Keratinocyte (primary cell): ENCODE data around the gene CYBB.

ENCODE experiments used
- EZH2 ChIP-seq: IDR thresholded peaks from one replicate; pipeline ENCODE4 v1.6.1; 2012; ENCODE audit warnings: inconsistent platforms, mild to moderate bottlenecking, low read length, moderate library complexity
- TF ChIP-seq, protein P1 (sequence below), 3 experiments: IDR thresholded peaks in 1 of 3; conservative IDR thresholded peaks in 1 of 3; optimal IDR thresholded peaks in 1 of 3; 2 replicates in 2 of 3; 3 replicates in 1 of 3; pipeline versions ENCODE3 to v1.5.1; 2011; ENCODE audit warnings: low read length in 3 of 3, mild to moderate bottlenecking in 3 of 3, moderate library complexity in 2 of 3, control low read depth in 1 of 3, inconsistent platforms in 1 of 3; ENCODE audit not compliant: insufficient read depth in 2 of 3; ENCODE audit errors: extremely low read depth in 1 of 3

DNA sequence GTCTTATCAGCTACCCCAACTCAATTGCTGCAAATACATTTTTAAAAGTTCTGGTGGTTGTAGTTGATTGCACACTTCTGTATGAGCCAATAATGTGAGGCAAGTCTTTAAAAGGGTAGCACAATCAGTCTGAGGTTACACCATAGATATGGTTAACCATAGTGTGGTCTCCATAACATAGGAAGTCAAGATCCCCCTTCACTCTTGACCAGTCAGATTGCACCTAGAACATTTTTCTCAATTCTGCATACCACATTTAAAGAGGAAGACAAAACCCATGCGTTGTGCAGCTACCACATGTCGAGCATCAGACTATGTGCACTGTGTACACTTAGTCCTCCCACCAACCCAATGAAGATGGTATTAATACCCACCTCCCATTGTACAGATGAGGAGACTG is 26.5 kb upstream of the CYBB start:
- TF ChIP-seq, protein P1, sequence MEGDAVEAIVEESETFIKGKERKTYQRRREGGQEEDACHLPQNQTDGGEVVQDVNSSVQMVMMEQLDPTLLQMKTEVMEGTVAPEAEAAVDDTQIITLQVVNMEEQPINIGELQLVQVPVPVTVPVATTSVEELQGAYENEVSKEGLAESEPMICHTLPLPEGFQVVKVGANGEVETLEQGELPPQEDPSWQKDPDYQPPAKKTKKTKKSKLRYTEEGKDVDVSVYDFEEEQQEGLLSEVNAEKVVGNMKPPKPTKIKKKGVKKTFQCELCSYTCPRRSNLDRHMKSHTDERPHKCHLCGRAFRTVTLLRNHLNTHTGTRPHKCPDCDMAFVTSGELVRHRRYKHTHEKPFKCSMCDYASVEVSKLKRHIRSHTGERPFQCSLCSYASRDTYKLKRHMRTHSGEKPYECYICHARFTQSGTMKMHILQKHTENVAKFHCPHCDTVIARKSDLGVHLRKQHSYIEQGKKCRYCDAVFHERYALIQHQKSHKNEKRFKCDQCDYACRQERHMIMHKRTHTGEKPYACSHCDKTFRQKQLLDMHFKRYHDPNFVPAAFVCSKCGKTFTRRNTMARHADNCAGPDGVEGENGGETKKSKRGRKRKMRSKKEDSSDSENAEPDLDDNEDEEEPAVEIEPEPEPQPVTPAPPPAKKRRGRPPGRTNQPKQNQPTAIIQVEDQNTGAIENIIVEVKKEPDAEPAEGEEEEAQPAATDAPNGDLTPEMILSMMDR (optimal IDR thresholded peaks at IDR 0.05 in 1 of 3, IDR thresholded peaks at IDR 0.05 in 1 of 3, conservative IDR thresholded peaks at IDR 0.05 in 1 of 3; ENCODE audit: extremely low read depth in 1 of 3, insufficient read depth in 2 of 3, low read length in 3 of 3) = no peak
- no peak for TF ChIP-seq EZH2
